ENCODE measurements around the gene MEF2D.

MEF2D gene

DNA sequence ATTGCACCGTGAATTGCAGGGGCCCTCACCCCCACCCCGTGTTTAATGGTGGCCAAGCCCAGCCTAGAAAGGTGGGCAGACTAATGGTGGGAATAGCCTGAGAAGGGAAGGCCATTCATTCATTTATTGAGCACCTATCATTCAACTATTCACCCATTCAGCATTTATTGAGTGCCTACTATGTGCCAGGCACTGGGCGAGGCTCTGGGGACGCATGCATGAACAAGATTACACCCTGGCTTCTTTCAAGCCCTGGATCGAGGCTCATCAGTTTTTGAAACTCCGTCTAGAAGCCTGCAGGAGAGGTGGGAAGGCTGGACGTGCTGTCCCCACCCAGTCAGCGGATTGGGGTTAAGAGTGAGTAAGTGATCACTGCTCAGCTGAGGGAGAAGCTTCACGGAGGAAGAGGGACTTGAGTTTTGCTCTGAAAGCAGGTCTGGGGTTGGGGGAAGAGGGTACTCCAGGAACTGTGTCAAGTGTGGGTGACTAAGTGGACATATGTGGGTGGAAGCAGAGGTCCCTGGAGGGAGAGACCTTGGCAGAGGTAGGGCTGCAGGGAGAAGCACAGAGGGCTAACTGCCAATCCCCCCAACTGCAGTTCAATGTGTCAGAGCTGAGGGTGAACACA, 35.6 kb downstream of the MEF2D start:
- DNase-seq = no peak

DNA sequence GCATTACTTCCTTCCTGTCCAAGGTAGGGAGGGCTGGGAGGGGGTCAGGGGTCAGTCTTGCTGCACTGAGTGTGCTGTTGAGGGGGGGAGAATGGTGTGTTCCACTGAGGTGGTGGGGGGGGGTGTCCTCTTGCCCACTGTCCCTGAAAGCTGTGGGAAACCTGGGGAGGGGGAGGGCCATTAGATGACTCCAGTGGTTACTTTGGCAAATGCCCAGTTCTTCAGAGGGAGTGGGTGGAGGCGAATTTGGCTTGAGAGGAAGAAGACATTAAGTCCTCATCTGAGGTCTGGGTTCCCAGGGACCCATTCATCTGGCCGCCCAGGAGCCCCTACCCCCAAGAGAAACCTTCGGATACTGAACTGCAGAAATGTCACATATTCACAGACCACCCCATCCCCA, 36.2 kb downstream of the MEF2D start:
- no peak for DNase-seq

DNA sequence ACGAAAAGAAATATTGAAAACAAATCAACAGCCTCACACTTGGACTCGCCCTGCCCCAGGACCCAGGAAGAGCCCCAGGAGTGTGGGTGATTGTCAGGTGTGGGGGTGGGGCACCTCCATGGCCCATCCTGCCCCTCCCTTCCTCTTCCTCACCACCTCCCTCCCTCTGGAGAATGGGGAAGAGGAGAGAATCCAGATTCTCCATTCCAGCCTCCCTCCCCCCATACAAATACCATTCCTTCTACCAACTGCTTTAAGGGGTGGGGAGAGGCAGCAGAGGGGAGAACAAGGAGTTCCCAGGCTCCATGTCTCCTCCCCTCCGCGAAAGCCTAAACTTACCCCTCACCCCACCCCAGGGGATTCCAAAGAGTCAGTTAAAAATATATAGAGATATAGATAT, 36.7 kb downstream of the MEF2D start:
- DNase-seq = no peak

DNA sequence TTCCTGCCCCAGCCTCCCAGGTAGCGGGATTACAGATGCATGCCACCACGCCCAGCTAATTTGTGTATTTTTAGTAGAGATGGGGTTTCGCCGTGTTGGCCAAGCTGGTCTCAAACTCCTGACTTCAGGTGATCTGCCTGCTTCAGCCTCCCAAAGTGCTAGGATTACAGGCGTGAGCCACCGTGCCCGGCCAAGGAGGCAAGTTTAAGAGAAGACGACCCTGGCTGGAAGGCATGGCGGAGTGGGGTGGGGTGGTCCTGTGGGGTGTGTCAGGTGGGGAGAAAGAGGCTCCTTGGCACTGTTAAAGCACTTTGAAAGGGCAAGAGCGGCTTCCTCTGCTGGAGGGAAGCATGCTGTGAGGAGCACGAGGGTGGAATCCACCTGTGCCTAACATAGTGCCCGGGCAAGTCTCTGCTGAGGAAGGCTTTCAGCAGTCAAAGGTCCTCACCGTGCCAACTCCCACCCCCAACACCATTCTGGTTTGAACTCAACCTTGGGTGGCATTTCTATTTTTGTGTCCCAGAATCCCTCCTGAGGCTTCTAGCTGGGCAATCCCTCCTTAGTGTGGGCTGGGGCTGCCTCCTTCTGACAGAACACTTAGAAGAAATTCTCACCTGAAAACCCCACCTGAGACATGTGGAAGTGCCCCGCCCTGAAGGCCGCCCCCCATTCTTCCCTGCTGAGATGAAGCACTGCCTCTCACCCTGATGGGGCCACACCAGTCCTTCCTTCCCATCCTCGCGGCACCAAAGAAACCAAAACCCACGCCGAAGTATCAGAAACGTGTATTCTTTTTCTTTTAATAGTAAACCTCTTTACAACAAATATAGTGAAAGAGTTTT, 37.4 kb downstream of the MEF2D start:
- no peak for DNase-seq

DNA sequence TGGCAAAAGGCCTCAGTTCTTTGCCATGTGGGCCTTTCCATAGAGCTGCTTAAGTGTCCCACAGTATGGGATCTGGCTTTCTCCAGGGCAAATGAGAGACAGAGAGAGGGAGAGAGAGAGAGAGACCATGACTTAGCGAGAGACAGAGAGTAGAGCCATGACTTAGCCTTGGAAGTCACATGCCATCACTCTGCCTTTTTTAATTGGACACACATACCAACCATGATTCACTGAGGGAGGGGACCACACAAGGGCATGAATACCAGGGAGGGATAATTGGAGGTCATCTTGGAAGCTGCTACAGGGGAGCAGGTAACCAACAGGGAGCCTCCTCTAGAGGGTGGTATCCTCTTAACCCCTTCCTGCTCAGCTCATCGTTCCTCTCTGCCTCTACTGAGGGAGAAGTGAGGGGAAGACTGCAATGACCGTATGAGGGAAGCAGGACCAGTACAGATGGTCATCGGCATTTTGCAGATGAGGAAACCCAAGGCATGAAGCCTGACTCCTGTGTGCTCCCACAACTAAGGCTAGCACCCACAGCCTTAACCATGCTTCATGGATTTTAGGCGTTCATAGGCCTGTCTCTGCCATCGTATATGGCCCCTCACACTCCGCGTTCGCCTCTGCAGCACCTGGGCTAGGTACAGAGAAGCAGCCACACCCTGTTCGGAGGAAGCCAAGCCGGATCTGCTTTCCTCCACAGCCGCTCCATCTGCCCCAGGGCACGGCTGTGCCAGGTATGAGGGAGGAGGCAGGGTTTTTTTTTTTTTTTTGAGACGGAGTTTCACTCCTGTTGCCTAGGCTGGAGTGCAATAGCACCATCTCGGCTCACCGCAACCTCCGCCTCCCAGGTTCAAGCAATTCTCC, 38.6 kb downstream of the MEF2D start:
- no peak for DNase-seq

DNA sequence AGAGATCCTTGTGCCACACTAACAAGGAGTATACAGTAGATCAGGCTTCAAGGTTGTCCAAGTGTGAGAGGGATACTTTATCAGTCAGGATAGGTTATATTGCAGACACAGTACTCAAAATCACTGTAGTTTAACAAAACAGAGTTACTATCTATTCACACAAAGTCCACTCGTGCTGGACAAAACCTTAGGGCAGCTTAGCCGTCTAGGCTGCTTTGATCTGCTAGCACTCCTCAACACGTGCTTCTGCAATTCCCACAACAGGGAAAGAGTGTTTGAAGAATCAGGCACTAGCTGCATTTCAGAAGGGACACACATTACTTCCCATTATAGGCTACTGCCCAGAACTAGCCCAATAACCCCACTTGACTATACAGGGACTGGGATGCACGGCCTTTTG, 39.5 kb downstream of the MEF2D start:
- no peak for DNase-seq

DNA sequence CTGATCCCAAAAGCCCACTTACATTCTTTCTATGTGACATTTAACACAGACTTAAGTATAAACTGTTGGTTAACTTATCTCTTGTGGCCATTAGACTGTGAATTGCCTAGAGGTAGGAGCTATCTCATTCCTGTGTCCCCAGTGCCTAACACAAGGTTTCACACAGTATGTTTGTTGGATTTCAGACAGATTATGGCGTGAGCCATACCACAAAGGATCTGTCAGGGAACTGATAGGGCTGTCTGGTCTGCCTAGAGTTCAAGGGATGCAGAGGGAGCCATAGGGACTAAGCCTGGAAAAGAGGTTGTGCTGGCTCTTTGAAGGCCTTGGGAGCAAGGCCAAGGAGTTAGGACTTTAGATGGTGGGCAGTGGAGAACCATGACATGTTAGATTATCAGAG, 40.0 kb downstream of the MEF2D start:
- no peak for DNase-seq

DNA sequence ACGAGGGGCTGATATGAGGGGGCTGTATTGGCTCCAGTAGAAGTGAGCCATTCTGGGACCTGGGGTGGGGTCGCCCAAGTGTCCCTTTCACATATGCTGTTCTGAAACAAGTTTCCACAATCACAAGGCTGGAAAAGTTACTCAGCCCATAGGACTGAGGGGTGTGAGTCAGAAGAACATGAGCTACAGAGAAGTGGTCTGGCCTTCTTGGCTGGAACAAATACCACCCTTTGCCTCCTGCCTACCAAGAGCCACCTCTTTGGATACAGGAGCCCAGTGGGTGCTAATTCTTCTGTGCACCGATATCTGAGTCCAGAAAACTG, 42.4 kb downstream of the MEF2D start:
- DNase-seq = no peak

DNA sequence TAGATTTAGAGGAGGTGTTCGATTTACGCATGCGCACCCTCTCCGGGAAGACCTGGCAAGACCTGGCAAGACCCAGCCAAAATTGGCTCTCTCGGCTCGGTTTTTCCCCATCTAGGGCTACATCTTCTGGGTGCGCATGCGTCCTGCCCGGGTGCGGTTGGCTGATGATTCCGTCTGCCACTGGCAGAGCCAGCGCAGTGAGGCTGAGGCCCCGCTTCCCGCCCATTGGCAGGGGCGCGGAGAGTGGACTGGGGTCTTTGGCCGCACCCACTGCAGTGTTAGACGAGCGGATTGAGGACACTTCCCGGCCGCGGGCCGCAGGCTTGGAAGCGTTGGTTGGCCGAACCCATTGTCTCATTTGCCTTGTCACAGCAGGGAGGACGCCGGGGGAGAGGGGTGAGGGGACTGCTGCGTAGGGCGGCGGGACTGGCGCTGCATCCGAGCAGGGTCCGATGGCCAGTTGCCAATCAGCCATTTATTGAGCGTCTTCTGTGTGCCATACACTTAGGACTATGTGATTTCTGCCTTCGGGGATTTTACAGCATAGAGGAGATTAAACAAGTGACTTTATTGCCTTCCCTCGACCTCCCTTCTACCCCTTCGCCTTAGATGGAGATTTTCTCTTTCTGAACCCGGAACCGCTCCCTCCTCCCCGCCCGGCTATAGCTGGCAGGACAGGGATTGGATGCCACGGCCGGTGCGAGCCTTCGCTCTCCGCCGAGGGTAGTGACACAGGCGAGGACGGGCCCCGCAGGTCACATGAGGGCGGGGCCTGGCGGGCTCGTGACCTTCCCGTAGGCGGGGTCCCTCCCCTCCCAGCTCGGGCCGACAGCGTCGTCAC, 43.7 kb downstream of the MEF2D start:
- DNase-seq = peak; percentile 95 to 97

DNA sequence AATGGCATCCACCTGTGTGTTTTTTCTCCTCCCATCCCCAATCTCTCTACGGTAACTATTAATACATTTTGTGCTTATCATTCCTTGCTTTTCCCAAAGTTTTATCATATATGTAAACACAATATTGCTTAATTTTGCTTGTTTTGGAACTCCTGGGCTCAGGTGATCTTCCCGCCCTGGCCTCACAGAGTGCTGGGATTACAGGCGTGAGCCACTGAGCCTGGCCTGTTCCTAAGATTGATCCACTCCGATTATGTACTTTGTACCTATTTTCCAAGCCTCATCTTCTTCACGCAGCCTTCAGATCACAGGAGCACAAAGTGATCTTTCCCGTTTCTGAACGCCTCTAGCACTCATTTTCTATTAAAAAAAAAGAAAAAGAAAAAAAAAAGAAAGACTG, 45.2 kb downstream of the MEF2D start:
- no peak for DNase-seq

DNA sequence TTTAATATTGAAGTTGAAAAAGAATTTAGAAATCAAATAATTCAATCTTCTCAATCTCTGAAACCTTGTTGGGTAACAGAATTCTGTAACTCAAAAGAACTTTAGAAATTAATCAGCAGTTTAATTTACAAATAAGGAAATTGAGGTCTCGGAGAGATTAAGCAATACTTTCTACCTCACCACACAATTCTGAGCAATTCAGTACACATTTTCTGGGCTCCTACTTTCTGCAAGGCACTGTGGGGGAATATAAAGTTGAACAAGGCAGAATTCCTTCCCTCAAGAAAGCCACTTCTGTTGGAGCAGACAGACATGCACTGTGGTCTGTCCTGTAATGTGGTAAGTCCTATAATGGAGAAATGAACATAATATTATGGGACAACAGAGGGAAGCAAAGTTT, 47.7 kb downstream of the MEF2D start:
- no peak for DNase-seq

DNA sequence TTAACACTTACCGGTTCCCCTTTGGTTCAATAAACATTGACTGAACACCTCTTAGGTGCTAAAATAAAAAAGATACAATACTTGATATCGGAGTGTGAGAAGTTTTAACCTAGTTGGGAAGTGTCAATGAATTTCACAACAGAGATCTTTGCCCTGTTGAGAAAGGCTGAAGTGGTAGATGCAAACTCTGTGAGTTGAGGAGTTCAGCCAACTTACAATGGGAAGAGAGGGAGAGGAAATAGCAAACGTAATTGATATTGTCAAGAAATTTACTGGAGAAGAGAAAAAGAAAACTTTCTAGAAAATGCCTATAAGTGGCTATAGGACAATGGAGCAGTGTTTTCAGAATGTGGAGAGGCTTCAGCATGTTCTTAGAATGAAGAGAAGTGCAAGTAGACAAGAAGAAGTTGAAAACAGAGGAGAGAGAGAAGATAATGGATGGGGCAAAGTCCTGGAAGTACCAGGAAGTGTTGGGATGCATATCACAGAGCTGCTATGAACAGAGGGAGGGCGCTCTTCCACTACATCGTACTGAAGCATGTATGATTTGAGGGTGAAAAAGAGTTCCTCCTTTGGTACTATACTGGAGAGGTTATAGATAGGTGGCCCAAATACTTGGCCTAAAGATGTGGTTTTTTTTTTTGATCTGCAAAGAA, 48.9 kb downstream of the MEF2D start:
- DNase-seq = no peak

DNA sequence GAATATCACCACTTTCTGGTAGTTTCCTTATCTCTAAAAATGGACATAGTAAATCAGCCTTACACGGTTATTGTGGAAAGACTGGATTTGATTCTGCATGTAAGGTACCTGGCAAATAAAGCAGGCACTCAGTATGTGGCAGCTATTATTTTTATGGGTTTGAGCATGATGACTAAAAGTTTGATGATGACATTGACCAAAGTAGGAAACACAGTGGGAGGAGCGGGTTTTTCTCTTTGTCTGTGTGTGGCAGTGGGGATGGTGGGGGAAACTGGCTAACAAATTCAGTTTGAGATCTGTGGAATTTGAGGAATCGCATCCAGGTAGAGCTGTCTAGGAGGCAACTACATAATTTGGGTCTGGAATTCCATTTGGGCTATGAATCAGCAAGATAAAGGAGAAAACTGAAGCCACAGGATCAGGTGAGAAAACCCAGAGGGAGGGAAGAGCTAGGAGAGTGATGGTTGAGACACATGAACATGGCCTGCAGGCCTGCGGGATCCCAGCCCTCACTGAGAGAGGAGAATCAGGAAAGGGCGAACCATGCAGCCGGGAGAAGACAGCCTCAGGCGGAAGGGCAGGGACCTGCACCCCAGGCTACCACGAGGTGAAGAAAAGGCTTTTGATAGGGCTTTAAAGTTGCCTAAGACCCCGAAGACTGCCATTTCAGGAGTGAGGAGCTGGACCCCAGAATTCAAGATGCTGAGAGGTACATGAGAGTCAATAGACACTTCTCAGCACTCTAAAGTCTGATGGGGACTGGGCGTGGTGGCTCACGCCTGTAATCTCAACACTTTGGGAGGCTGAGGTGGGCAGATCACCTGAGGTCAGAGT, 52.2 kb downstream of the MEF2D start:
- DNase-seq = no peak

DNA sequence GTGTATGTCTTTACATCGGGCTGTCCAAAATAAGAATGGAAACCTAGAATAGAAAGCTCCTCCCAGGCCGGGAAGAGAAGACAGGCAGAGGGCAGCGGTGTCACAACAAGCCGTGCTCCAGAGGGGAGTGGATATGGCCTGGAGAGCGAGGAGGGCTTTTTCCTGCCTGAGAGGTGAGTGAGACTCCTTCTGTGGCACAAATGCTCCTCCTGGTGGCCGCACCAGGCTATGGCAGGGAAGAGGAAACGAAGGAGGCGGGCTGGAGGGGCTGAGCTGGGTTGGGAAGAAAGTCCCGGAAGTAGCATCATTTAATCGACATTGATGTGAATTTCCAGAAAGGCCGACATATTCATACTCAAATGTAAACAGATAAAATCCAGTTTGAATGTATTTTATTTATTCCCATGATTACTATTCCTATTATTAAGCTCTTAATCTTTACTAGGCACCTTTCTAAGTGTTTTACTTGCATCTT, 54.7 kb downstream of the MEF2D start:
- DNase-seq = peak; percentile 52 to 72

DNA sequence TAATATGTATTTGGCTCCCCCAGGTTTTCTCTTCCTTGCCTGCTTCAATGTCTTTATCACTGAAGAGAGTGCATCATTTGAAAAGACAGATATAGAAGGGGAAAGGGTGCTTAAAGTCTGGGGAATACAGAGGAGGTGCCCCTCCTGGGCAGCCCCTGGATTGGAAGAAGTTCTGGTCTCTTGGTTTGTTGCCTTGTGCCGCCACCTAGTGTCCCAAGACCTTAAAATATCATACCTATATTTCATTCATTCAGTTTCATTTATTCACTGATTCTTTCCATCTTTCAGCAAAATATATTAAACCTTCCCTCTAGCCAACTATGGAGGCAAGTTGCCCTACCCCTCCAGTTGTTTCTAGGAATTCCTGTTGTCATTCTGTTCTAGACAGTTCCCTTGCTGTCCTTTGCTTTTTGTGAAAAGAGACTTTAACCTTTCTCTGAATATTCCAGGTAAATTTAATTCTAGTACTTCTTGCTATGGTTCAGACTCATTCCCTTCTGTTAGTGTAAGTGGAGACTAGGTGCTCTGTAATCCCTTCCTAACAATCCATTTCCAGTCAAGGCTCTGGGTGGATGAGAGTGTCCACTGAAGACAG, 56.1 kb downstream of the MEF2D start:
- no peak for DNase-seq

DNA sequence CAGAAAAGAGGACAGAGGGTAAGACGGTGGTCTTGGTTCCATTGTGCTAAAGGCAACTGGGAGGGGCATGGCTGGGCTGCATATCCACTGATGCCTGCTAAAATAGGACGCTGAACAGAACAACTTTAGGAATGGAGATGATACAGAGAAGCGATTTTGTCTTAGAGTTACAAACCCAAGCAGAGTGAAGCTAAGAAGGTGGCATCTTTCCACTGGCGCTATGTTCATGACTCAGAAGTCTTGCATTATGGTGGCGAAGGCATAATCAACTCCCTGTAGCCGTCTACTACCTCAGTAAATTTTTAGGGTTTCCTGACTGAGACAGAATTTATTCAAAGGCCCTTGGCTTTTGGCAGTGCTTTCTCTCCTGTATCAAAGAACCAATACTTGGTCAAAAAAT, 57.3 kb downstream of the MEF2D start:
- no peak for DNase-seq

DNA sequence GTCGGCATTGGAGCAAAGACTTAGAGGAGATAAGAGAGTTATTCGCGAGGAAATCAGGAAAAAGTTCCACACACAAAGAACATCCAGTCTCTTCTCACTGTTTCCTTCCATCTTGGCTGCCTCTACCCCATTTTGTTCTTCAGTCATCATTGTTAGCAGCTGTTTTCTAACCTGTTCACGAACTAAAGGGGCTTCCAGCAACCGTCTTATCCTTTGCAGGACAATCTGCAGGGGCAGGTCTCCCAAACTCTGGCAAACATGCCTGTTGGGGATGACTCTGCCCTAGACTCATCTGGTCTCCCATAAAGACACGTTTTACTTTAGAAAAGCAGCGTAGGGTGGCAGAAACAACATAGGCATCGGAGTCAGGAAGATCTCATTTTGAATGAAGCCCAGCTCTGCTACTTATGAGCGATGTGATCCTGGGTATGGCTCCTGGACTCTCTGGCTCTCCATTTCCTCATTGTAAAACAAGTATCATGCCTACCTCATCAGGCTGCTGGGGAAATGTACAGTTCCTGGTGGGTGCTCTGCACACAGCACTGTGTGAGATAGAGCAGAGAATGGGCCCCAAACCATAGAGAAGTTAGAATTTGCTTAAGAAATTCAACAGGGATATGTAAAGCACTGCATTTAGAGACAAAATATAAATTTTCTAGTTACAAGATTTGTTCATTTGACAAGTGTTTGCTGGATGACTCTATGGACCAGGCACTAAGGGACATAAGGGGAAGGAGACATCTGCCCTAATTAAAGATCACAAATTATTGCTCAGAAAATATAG, 59.7 kb downstream of the MEF2D start:
- DNase-seq = no peak

DNA sequence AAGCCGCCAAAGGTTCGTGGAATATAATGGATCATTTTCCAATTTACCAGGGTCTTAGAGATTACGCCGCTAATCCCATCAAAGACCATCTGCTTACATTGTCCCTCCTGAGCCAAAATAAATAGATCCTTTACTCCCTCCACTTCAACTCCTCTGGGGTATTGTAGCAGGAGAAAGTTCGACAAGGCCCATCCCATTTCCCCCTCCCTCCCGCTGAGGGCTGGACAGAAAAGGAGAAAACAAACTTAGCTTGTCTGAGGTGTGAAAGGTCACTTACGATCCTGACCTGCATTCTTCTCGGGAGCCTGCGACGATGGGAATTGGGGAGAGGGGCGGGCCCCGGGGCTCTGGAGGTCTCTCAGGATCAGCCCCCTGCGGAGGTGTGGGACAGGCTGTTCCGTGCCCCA, 60.8 kb downstream of the MEF2D start:
- DNase-seq = no peak

DNA sequence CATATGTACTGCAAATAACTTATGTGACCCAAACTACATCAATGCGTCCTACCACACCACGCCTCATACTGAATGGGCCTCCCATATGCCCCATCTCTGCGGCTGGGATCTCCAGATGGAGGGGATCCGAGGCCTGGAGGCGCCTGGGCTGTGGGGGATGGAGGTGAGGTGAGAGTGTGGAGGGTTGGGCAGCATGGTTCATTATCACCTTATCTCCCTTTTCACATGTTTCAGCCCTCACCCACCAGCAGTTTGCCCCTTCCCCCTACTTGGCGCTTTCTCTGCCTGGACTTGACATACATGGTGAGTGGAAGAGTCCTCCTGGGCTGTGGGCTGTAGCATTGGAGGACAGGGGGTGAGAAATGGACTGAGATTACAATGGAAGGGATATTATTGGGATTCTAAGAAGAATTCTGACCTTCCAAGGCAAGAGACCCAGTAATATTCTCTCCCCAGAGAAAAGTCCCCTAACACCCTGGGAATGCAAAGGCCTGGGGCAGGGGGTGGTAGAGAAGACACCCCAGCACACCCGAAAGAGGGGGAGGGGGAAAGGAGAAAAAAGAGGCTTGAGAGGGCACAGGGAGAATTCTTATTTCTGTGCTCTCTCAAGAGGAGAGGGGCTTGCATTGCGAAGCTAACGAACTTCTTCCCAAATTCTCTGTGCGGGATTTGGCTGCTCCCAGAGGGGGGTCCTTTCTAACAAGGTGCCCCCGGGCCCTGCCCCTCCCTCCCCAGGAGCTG, 61.4 kb downstream of the MEF2D start:
- DNase-seq = no peak

All from NCI-H1930 (cell line).